HepG2 (cell line): ENCODE data around the gene CADPS2. TPM values are rescaled to one million over a fixed set of nuclear protein-coding genes. Genes with fewer than 3 reads are reported as not detected.

Experiments
- ATAC-seq: fragments of 200-7000 bp; cut with Tn5 transposase; 3 replicates; pipeline ENCODE4 v1.9.1; 2020; ENCODE audit warnings: mild to moderate bottlenecking, moderate library complexity
- BruUV-seq: library from RNA; stranded (reverse); fragments of 400-500 nt; replicated peaks from 2 replicates; lab custom pipeline; 2021; lab: Mats Ljungman, UMichigan
- CTCF ChIA-PET: fragments of 300-600 bp; formaldehyde crosslinking; extraction: SDS; loops from one replicate; lab custom pipeline; 2021; ENCODE audit warnings: low total read pairs, inconsistent platforms, low intra/inter-chr PET ratio; lab: Yijun Ruan, JAX
- POLR2A ChIA-PET: fragments of 350-600 bp; sonication (Branson Sonifier 250); formaldehyde crosslinking; loops from one replicate; lab custom pipeline; 2020; ENCODE audit warnings: antibody characterized with exemption, inconsistent platforms; lab: Yijun Ruan, JAX
- DNase-seq: peaks from one replicate; pipeline ENCODE4 v3.0.0-alpha.2; 2015; ENCODE audit warnings: low spot score
- FAIRE-seq: peaks from 3 replicates; lab custom pipeline; 2011; peaks lifted over from hg19 to GRCh38; lab: Jason Lieb, UNC
- H2AFZ ChIP-seq: one replicate; pipeline ENCODE4 v1.6.1; 2011; ENCODE audit warnings: low read length, inconsistent platforms
- H3K27ac ChIP-seq: fragments of 300-600 bp; 3 replicates; pipeline ENCODE4 v1.8.0; 2011; ENCODE audit warnings: mixed run types, mild to moderate bottlenecking, mixed read lengths, low read length, inconsistent platforms; ENCODE audit not compliant: insufficient read depth; ENCODE audit errors: extremely low read length
- H3K27me3 ChIP-seq, 2 experiments: fragments of 200-600 bp in 1 of 2; 2 replicates in 1 of 2; 3 replicates in 1 of 2; pipeline versions ENCODE4 v1.6.0 to v1.8.0; 2011; ENCODE audit warnings: low read length in 2 of 2, mild to moderate bottlenecking in 2 of 2, moderate library complexity in 2 of 2, inconsistent platforms in 1 of 2; ENCODE audit not compliant: insufficient read depth in 2 of 2, control insufficient read depth in 1 of 2
- H3K36me3 ChIP-seq, 2 experiments: fragments of 200-600 bp in 1 of 2; replicated peaks in 1 of 2; 2 replicates in 1 of 2; 3 replicates in 1 of 2; pipeline versions ENCODE4 v1.5.1 to v1.8.0; 2011; ENCODE audit warnings: low read length in 2 of 2, inconsistent platforms in 1 of 2; ENCODE audit not compliant: insufficient read depth in 2 of 2, control insufficient read depth in 1 of 2
- H3K4me1 ChIP-seq: 2 replicates; pipeline ENCODE4 v1.5.1; 2012; ENCODE audit warnings: low read length, inconsistent platforms; ENCODE audit not compliant: insufficient read depth
- H3K4me2 ChIP-seq: 2 replicates; pipeline ENCODE4 v1.6.0; 2011; ENCODE audit warnings: low read depth, low read length, inconsistent platforms
- H3K4me3 ChIP-seq, 3 experiments: fragments of 200-600 bp in 1 of 3; sonication (generic), shearing (Covaris generic) in 1 of 3; replicated peaks in 1 of 3; 2 replicates each; pipeline ENCODE4 v1.5.1; 2011 to 2016; ENCODE audit warnings: low read length in 3 of 3, inconsistent platforms in 2 of 3, low read depth in 2 of 3, mild to moderate bottlenecking in 2 of 3, control low read depth in 1 of 3, mixed read lengths in 1 of 3; ENCODE audit not compliant: insufficient read depth in 1 of 3
- H3K79me2 ChIP-seq: one replicate; pipeline ENCODE4 v1.6.1; 2011; ENCODE audit warnings: low read length, inconsistent platforms; ENCODE audit not compliant: insufficient read depth
- H3K9ac ChIP-seq: 2 replicates; pipeline ENCODE4 v1.6.0; 2011; ENCODE audit warnings: mild to moderate bottlenecking, low read depth, low read length, inconsistent platforms; ENCODE audit not compliant: insufficient read depth
- H3K9me3 ChIP-seq: 2 replicates; pipeline ENCODE4 v1.5.1; 2012; ENCODE audit warnings: mild to moderate bottlenecking, low read length
- H4K20me1 ChIP-seq: 2 replicates; pipeline ENCODE4 v1.6.0; 2011; ENCODE audit warnings: inconsistent platforms, mild to moderate bottlenecking, low read length, moderate library complexity; ENCODE audit not compliant: insufficient read depth
- ATRX ChIP-seq: sonication (generic); formaldehyde crosslinking; IDR thresholded peaks from 2 replicates; pipeline ENCODE4 v1.4.0; 2020; ENCODE audit warnings: missing genetic modification reagents, borderline replicate concordance
- MLLT10 ChIP-seq: sonication (generic); formaldehyde crosslinking; IDR thresholded peaks from 2 replicates; pipeline ENCODE4 v1.4.0; 2020; ENCODE audit warnings: missing genetic modification reagents
- RXRB ChIP-seq: IDR thresholded peaks from 2 replicates; pipeline ENCODE4 v1.6.1; 2016; ENCODE audit warnings: borderline replicate concordance, missing genetic modification reagents, missing compliant biosample characterization
- ZFP82 ChIP-seq: sonication (generic); formaldehyde crosslinking; IDR thresholded peaks from 2 replicates; pipeline ENCODE4 v1.5.1; 2020; ENCODE audit warnings: mild to moderate bottlenecking, missing genetic modification reagents, borderline replicate concordance
- ZMAT3 ChIP-seq: sonication (generic); formaldehyde crosslinking; conservative IDR thresholded peaks from 2 replicates; pipeline ENCODE4 v1.7.0; 2021; ENCODE audit warnings: missing genetic modification reagents
- ZNF121 ChIP-seq: sonication (generic); formaldehyde crosslinking; IDR thresholded peaks from 2 replicates; pipeline ENCODE4 v1.5.0; 2020; ENCODE audit warnings: mild to moderate bottlenecking, missing genetic modification reagents
- WGBS: methylation state at CpG from one replicate; pipeline ENCODE4 v1.1.6; 2017; ENCODE audit warnings: low lambda C conversion rate; 5-methylcytosine and 5-hydroxymethylcytosine counted together
- in situ Hi-C: cut with HindIII; loops from 2 replicates; pipeline ENCODE4 v1.10.0; 2017; ENCODE audit warnings: low pct_unique_long_range_greater_than_20kb; ENCODE audit not compliant: extremely low pct_ligation_motif_present
- intact Hi-C: fragments of 100-400 bp; cut with micrococcal nuclease; formaldehyde crosslinking; loops from one replicate; pipeline ENCODE4 v1.10.0; 2022; ENCODE audit not compliant: unreplicated experiment
- polyA plus RNA-seq, 8 experiments: library from polyadenylated mRNA; depleted of rRNA in 3 of 8; stranded (reverse) in 7 of 8; unstranded in 1 of 8; fragments of >200 nt; fragmentation: Illumina TruSeq in 4 of 8; extraction: Trizol in 4 of 8; gene quantifications; 2 replicates each; pipeline versions ENCODE4 v1.2.1 to v1.2.3, GENCODE V29; 2011 to 2016; ENCODE audit warnings: low read depth in 4 of 8, missing spikeins in 1 of 8, mixed read lengths in 1 of 8; ENCODE audit not compliant: insufficient read depth in 1 of 8
- total RNA-seq, 5 experiments: library from RNA; depleted of rRNA; stranded (reverse); fragments of >200 nt; fragmentation: Illumina TruSeq; extraction: Trizol; gene quantifications; 2 replicates each; pipeline ENCODE4 v1.2.3, GENCODE V29; 2016; ENCODE audit warnings: low read depth in 1 of 5
- TF ChIP-seq, protein P1 (sequence below): sonication (generic); formaldehyde crosslinking; IDR thresholded peaks from 2 replicates; pipeline ENCODE4 v1.4.0; 2020; ENCODE audit warnings: missing genetic modification reagents, mild to moderate bottlenecking, borderline replicate concordance
- TF ChIP-seq, protein P2 (sequence below): sonication (generic); formaldehyde crosslinking; IDR thresholded peaks from 2 replicates; pipeline ENCODE4 v1.4.0; 2020; ENCODE audit warnings: missing genetic modification reagents, borderline replicate concordance
- TF ChIP-seq, protein P3 (sequence below): IDR thresholded peaks from 2 replicates; pipeline ENCODE4 v1.6.1; 2016; ENCODE audit warnings: missing biosample characterization, missing genetic modification reagents, low read depth

Gene CADPS2
- total and polyA plus RNA-seq, 2 of the 13 experiments (the other 11 are each of a cell fraction or from before 2014, with no cell fraction given): 17.6 to 43.8 TPM

DNA sequence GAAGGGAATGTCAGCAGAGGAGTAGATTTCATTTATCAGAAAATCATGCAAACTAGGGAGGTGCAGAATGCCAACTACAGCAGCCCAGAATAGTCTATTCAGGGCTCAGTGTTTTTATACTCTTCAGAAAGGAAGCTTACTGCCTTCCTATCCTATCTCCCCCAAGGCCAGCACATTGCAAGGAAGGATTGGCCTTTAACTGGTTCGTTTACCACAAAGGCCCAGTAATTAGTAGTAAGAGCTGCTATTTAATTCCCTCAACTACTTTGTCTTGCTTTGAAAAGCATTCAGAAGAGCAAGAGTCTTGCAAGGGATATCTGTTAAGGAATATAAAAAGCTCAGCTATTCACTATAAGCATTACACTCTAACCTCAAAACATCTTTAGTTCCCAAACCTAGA, 97.1 kb downstream of the CADPS2 start:
- DNase-seq: no peak
- TF ChIP-seq RXRB (CRISPR knock-in tag) (no peak), MLLT10 (CRISPR knock-in tag) (no peak)
- TF ChIP-seq, protein P1, sequence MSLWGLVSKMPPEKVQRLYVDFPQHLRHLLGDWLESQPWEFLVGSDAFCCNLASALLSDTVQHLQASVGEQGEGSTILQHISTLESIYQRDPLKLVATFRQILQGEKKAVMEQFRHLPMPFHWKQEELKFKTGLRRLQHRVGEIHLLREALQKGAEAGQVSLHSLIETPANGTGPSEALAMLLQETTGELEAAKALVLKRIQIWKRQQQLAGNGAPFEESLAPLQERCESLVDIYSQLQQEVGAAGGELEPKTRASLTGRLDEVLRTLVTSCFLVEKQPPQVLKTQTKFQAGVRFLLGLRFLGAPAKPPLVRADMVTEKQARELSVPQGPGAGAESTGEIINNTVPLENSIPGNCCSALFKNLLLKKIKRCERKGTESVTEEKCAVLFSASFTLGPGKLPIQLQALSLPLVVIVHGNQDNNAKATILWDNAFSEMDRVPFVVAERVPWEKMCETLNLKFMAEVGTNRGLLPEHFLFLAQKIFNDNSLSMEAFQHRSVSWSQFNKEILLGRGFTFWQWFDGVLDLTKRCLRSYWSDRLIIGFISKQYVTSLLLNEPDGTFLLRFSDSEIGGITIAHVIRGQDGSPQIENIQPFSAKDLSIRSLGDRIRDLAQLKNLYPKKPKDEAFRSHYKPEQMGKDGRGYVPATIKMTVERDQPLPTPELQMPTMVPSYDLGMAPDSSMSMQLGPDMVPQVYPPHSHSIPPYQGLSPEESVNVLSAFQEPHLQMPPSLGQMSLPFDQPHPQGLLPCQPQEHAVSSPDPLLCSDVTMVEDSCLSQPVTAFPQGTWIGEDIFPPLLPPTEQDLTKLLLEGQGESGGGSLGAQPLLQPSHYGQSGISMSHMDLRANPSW (CRISPR knock-in tag): no peak
- TF ChIP-seq, all 625 proteins: peak for 0
- no peaks in the 10 kb centered on the region for H3K27me3 ChIP-seq
- no peak overlapping the region for H3K4me3 ChIP-seq
- WGBS: 80% methylated on average over 1 of the region's 1 CpG
- H2AFZ ChIP-seq: no peak overlapping the region
- intact Hi-C loops: no loop called here
- H3K9ac ChIP-seq: no peak overlapping the region
- H3K4me1 ChIP-seq: peaks cover 40% of the 10 kb centered on the region
- H3K9me3 ChIP-seq: no peaks in the 10 kb centered on the region
- POLR2A ChIA-PET: no interaction called here
- no peak for ATAC-seq
- CTCF ChIA-PET: no interaction called here
- in situ Hi-C loops: no loop called here
- no peaks in the 10 kb centered on the region for H3K79me2 ChIP-seq
- H3K36me3 ChIP-seq: peaks cover 0 to 5% of the 10 kb centered on the region in 2 experiments; a peak in 1 of 5 replicates
- no peak for FAIRE-seq
- H3K4me2 ChIP-seq: no peak overlapping the region
- BruUV-seq: no TSS peak
- H4K20me1 ChIP-seq: no peaks in the 10 kb centered on the region
- no peak overlapping the region for H3K27ac ChIP-seq

DNA sequence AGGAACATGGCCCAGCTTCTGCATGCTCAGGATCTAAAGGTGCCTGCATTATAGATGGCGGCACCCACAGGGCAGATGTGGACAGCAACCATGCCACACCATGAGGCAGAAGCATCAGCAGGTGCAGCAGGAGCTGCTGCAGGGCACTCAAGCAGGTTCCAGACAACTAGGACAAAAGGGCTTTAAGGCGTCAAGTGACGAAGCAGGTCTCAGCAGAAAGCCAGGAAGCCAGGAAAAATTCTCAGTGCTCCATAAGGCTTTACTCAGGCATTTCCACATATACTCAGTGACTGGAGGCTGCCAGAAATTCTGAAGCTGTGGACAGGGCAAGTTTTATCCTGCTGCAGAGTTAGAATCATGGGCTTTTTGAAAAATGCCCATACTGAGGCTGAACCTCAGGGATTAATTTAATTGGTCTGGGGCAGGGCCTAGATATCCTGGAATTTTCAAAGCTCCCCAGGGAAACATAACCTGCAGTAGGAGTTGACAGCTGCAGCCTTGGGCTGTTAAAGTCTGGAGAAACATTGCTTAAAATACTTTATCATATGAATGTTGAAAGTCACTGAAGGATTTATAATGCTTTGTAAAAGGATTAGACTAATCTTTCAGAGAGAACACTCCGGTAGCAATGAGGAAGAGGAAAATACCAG, 115.4 kb downstream of the CADPS2 start:
- no peak for ATAC-seq
- POLR2A ChIA-PET: no interaction called here
- Histone ChIP-seq H3K9ac (no peak overlapping the region), H3K4me2 (no peak overlapping the region), H3K4me3 (no peak overlapping the region), H4K20me1 (no peaks in the 10 kb centered on the region), H3K9me3 (no peaks in the 10 kb centered on the region), H3K27ac (no peak overlapping the region), H3K4me1 (no peaks in the 10 kb centered on the region), H2AFZ (no peak overlapping the region), H3K36me3 (no peaks in the 10 kb centered on the region), H3K27me3 (no peaks in the 10 kb centered on the region), H3K79me2 (no peaks in the 10 kb centered on the region)
- no TSS peak for BruUV-seq
- in situ Hi-C loops: no loop called here
- FAIRE-seq: no peak
- WGBS: 92% methylated on average over 4 of the region's 4 CpGs
- CTCF ChIA-PET: no interaction called here
- intact Hi-C loops: no loop called here
- DNase-seq: no peak
- TF ChIP-seq ZNF121 (CRISPR knock-in tag): no peak
- TF ChIP-seq ZFP82 (CRISPR knock-in tag): no peak
- TF ChIP-seq ZMAT3 (CRISPR knock-in tag): no peak
- TF ChIP-seq, protein P2, sequence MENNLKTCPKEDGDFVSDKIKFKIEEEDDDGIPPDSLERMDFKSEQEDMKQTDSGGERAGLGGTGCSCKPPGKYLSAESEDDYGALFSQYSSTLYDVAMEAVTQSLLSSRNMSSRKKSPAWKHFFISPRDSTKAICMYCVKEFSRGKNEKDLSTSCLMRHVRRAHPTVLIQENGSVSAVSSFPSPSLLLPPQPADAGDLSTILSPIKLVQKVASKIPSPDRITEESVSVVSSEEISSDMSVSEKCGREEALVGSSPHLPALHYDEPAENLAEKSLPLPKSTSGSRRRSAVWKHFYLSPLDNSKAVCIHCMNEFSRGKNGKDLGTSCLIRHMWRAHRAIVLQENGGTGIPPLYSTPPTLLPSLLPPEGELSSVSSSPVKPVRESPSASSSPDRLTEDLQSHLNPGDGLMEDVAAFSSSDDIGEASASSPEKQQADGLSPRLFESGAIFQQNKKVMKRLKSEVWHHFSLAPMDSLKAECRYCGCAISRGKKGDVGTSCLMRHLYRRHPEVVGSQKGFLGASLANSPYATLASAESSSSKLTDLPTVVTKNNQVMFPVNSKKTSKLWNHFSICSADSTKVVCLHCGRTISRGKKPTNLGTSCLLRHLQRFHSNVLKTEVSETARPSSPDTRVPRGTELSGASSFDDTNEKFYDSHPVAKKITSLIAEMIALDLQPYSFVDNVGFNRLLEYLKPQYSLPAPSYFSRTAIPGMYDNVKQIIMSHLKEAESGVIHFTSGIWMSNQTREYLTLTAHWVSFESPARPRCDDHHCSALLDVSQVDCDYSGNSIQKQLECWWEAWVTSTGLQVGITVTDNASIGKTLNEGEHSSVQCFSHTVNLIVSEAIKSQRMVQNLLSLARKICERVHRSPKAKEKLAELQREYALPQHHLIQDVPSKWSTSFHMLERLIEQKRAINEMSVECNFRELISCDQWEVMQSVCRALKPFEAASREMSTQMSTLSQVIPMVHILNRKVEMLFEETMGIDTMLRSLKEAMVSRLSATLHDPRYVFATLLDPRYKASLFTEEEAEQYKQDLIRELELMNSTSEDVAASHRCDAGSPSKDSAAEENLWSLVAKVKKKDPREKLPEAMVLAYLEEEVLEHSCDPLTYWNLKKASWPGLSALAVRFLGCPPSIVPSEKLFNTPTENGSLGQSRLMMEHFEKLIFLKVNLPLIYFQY (CRISPR knock-in tag): no peak
- no peak for TF ChIP-seq ATRX (CRISPR knock-in tag)
- TF ChIP-seq, protein P3, sequence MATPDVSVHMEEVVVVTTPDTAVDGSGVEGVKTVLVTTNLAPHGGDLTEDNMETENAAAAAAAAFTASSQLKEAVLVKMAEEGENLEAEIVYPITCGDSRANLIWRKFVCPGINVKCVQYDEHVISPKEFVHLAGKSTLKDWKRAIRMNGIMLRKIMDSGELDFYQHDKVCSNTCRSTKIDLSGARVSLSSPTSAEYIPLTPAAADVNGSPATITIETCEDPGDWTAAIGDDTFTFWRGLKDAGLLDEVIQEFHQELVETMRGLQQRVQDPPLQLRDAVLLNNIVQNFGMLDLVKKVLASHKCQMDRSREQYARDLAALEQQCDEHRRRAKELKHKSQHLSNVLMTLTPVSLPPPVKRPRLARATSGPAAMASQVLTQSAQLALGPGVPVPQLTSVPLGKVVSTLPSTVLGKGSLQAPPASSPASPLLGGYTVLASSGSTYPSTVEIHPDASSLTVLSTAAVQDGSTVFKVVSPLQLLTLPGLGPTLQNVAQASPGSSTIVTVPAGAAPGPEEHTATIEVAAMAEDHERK (CRISPR knock-in tag): no peak
